ENCODE data around the gene WNK4.

WNK4 gene

DNA sequence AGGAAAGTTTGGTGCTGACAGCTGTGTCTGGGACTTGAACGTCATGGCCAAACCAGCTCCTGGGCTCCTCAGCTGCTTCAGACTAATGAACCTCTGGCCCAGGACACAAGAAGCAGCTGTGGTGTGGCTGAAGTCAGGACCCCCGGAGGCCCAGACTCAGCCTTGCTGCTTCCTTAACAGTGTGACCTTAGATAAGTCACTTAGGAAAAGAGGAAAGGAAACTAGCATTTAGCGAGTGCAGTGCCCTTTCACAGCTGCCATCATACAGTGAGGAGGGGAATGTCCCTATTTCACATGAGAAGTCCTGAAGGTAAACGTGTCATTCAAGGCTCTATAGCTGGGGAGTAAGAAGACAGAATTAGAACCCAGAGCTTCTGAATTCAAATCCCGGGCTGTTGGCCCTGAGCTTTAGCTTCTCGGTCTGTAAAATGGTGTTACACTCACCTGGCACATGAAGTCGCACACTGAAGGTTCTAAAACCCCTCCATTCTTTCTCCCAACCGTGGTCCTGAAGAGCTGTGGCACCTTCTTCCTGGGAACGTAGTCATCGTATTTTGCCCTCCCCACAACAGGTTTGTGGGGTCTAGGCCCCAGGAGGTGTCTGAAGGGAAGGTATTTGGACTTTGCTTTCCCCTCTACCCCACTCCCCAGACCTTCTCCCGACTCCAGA lies 20.3 kb upstream of the WNK4 start (continued):
- no peak for TF ChIP-seq TOX (CRISPR knock-in tag; IDR thresholded peaks at IDR 0.05; ENCODE audit: borderline replicate concordance)
- TF ChIP-seq GLIS3 (CRISPR knock-in tag; IDR thresholded peaks at IDR 0.05), result no peak
- no peak for TF ChIP-seq ZNF8 (CRISPR knock-in tag; IDR thresholded peaks at IDR 0.05)

DNA sequence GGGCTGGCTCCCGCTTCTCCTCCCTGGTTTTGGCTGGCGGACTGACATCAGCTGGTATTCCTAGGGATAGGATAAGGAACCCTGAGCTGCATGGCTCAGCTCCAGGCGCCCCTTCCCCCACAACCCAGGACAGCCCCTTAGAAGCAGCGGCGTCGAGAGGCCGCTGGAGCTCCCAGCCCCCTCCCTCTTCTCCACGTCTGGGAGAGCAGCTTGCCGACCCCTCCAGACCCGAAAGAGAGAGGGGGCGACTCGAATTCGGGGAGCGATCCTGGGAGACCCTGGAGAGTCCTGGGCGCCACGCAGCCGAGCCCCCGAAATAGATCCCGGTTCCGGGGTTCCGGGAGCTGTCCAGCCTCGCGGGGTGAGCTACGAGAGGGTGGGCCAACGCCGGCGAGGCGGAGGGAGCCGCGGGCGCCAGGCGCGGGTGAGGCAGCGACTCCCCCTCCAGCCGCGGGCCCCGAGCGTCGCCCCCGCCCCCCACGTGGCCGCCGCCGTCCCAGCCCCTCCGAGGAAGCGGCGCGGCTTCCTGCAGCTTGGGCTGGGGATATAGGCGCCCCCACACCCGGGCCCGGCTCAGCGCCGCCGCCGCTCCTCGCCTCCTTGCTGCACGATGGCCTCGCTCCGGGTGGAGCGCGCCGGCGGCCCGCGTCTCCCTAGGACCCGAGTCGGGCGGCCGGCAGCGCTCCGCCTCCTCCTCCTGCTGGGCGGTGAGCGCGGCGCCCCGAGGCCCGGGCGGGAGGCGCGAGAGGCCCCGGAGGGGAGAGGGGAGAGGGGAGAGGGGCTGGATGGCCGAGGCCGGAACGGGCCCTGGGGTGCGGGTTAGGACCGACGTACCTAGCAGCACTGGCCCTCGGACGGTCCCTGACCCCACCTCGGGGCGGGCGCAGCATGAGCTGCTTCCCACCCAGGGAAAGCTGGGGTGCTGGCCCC lies 19.5 kb upstream of the WNK4 start, which contains the start of gene RAMP2:
TSS of gene RAMP2 (plus strand) at position 576 of the 930 bp plus-strand sequence. CDS start at position 611, 35 bp downstream.
- peak; percentile 55 for ATAC-seq
- TF ChIP-seq CSRNP3 (CRISPR knock-in tag; IDR thresholded peaks at IDR 0.05), result no peak
- TF ChIP-seq ZNF8 (CRISPR knock-in tag; IDR thresholded peaks at IDR 0.05), result no peak
- TF ChIP-seq CSDC2 (CRISPR knock-in tag; IDR thresholded peaks at IDR 0.05), result no peak
- no peak for TF ChIP-seq ZNF70 (CRISPR knock-in tag; IDR thresholded peaks at IDR 0.05)
- TF ChIP-seq PPARA (CRISPR knock-in tag; IDR thresholded peaks at IDR 0.05; ENCODE audit: borderline replicate concordance), result no peak
- no peak for TF ChIP-seq OSR1 (CRISPR knock-in tag; IDR thresholded peaks at IDR 0.05)
- TF ChIP-seq, protein P1, sequence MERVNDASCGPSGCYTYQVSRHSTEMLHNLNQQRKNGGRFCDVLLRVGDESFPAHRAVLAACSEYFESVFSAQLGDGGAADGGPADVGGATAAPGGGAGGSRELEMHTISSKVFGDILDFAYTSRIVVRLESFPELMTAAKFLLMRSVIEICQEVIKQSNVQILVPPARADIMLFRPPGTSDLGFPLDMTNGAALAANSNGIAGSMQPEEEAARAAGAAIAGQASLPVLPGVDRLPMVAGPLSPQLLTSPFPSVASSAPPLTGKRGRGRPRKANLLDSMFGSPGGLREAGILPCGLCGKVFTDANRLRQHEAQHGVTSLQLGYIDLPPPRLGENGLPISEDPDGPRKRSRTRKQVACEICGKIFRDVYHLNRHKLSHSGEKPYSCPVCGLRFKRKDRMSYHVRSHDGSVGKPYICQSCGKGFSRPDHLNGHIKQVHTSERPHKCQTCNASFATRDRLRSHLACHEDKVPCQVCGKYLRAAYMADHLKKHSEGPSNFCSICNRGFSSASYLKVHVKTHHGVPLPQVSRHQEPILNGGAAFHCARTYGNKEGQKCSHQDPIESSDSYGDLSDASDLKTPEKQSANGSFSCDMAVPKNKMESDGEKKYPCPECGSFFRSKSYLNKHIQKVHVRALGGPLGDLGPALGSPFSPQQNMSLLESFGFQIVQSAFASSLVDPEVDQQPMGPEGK (CRISPR knock-in tag; IDR thresholded peaks at IDR 0.05; ENCODE audit: borderline replicate concordance), result no peak
- TF ChIP-seq SNAI2 (CRISPR knock-in tag; IDR thresholded peaks at IDR 0.05), result no peak

DNA sequence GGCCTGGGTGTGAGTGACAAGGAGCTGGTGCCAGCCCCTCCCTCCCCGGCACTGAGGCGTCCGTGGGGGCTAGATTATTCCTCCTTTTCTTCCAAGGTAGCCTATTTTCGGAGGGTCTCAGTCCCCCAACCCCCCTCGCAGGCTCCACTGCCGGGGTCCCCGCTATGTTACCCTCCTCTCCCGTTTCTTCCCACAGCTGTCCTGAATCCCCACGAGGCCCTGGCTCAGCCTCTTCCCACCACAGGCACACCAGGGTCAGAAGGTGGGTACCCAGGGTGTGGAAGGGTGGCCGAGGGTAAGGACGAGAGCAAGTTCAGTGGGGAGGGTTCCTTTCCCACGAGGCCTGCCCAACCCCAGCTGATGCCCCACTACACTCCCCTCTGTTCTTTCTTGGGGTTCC lies 18.8 kb upstream of the WNK4 start:
- no peak for ATAC-seq
- TF ChIP-seq SNAI2 (CRISPR knock-in tag; IDR thresholded peaks at IDR 0.05) (no peak), ARNTL (CRISPR knock-in tag; IDR thresholded peaks at IDR 0.05; ENCODE audit: borderline replicate concordance, low read depth) (no peak), CSRNP3 (CRISPR knock-in tag; IDR thresholded peaks at IDR 0.05) (no peak), ZNF70 (CRISPR knock-in tag; IDR thresholded peaks at IDR 0.05) (no peak), TCF4 (CRISPR knock-in tag; IDR thresholded peaks at IDR 0.05; ENCODE audit: borderline replicate concordance) (no peak), ZC3H10 (CRISPR knock-in tag; IDR thresholded peaks at IDR 0.05) (no peak), TOX (CRISPR knock-in tag; IDR thresholded peaks at IDR 0.05; ENCODE audit: borderline replicate concordance) (no peak), BACH2 (CRISPR knock-in tag; IDR thresholded peaks at IDR 0.05; ENCODE audit: borderline replicate concordance) (no peak), CSDC2 (CRISPR knock-in tag; IDR thresholded peaks at IDR 0.05) (no peak)

DNA sequence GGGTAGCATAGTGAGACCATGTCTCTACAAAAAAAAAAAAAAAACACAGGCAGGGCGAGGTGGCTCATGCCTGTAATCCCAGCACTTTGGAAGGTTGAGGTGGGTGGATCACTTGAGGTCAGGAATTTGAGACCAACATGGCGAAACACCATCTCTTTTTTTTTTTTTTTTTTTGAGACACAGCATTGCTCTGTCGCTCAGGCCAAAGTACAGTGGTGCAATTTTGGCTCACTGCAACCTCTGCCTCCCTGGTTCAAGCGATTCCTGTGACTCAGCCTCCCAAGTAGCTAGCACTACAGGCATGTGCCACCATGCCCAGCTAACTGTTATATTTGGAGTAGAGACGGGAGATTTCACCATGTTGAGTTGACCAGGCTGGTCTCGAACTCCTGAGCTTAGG lies 14.3 kb upstream of the WNK4 start:
- no peak for ATAC-seq
- TF ChIP-seq CREB5 (CRISPR knock-in tag; IDR thresholded peaks at IDR 0.05; ENCODE audit: low read depth) (no peak), ESRRG (CRISPR knock-in tag; IDR thresholded peaks at IDR 0.05) (no peak), TOX (CRISPR knock-in tag; IDR thresholded peaks at IDR 0.05; ENCODE audit: borderline replicate concordance) (no peak), SNAI2 (CRISPR knock-in tag; IDR thresholded peaks at IDR 0.05) (no peak), POU6F1 (CRISPR knock-in tag; IDR thresholded peaks at IDR 0.05; ENCODE audit: borderline replicate concordance, low read depth) (no peak), GLIS3 (CRISPR knock-in tag; IDR thresholded peaks at IDR 0.05) (no peak), ZFP30 (CRISPR knock-in tag; IDR thresholded peaks at IDR 0.05) (no peak), CSRNP3 (CRISPR knock-in tag; IDR thresholded peaks at IDR 0.05) (no peak), ISL1 (CRISPR knock-in tag; IDR thresholded peaks at IDR 0.05) (no peak), RARB (CRISPR knock-in tag; IDR thresholded peaks at IDR 0.05) (no peak), OSR1 (CRISPR knock-in tag; IDR thresholded peaks at IDR 0.05) (no peak), ZNF8 (CRISPR knock-in tag; IDR thresholded peaks at IDR 0.05) (no peak), ZNF565 (CRISPR knock-in tag; conservative IDR thresholded peaks at IDR 0.05; ENCODE audit: low read depth) (no peak), TCF4 (CRISPR knock-in tag; IDR thresholded peaks at IDR 0.05; ENCODE audit: borderline replicate concordance) (no peak)
- TF ChIP-seq, protein P1 (CRISPR knock-in tag; IDR thresholded peaks at IDR 0.05; ENCODE audit: borderline replicate concordance), result no peak
